Measurements from ENCODE around the gene LGSN.
"Not testable (repeated sequence)": the region's sequence is repeated elsewhere in the genome, so short reads cannot be mapped to it uniquely, and the experiment has no call there.

The LGSN gene

GRCh38 chr6:63319939-63320338 lies at the start of gene LGSN:
Gene LGSN (minus strand): TSS chr6:63319983. CDS start chr6:63319943, 40 bp downstream.
- no peak for DNase-seq

- no peak for DNase-seq
Measured at GRCh38 chr6:63368347-63368746, 48.6 kb upstream of the LGSN start.

DNA sequence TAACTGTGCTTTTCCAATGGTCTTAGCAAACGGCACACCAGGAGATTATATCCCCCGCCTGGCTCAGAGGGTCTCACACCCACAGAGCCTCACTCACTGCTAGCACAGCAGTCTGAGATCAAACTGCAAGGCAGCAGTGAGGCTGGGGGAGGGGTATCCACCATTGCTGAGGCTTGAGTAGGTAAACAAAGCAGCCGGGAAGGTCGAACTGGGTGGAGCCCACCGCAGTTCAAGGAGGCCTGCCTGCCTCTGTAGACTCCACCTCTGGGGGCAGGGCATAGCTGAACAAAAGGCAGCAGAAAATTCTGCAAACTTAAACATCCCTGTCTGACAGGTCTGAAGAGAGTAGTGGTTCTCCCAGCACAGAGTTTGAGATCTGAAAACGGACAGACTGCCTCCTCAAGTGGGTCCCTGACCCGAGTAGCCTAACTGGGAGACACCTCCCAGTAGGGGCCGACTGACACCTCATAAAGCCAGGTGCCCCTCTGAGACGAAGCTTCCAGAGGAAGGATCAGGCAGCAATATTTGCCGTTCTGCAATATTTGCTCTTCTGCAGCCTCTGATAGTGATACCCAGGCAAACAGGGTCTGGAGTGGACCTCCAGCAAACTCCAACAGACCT lies 42.8 kb upstream of the LGSN start:
- not testable (repeated sequence) for DNase-seq

DNA sequence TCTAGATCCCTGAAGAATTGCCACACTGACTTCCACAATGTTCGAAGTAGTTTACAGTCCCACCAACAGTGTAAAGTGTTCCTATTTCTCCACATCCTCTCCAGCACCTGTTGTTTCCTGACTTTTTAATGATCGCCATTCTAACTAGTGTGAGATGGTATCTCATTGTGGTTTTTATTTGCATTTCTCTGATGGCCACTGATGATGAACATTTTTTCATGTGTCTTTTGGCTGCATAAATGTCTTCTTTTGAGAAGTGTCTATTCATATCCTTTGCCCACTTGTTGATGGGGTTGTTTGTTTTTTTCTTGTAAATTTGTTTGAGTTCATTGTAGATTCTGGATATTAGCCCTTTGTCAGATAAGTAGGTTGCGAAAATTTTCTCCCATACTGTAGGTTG lies 37.6 kb upstream of the LGSN start:
- not testable (repeated sequence) for DNase-seq

GRCh38 chr6:63355632-63356031 lies 35.8 kb upstream of the LGSN start:
- DNase-seq: no peak

- no peak for DNase-seq
Measured at GRCh38 chr6:63353286-63353630, 33.5 kb upstream of the LGSN start.

- DNase-seq: no peak
Measured at GRCh38 chr6:63352544-63353285, 32.9 kb upstream of the LGSN start.

- DNase-seq: no peak
Measured at GRCh38 chr6:63352069-63352543, 32.3 kb upstream of the LGSN start.

DNA sequence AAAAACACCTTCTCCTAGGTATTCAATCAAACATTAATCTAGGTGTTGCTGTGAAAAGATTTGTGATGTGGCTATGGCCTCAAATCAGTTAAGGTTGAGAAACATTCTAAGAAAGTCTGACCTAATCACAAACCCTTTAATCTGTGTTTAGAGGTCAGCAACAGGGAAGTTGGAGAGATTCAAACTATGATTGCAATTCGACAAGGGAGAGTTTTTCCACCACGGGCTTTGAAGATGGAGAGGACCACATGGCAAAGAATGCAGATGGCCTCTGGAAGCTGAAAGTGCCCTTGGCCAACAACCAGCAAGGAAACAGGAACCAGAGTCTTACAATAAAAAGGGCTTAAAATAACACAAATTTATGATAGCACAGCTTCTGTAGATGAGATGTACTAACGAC lies 29.6 kb upstream of the LGSN start:
- no peak for DNase-seq

GRCh38 chr6:63348836-63349235 lies 29.1 kb upstream of the LGSN start:
- DNase-seq: no peak

GRCh38 chr6:63347599-63347998 lies 27.8 kb upstream of the LGSN start:
- no peak for DNase-seq

DNA sequence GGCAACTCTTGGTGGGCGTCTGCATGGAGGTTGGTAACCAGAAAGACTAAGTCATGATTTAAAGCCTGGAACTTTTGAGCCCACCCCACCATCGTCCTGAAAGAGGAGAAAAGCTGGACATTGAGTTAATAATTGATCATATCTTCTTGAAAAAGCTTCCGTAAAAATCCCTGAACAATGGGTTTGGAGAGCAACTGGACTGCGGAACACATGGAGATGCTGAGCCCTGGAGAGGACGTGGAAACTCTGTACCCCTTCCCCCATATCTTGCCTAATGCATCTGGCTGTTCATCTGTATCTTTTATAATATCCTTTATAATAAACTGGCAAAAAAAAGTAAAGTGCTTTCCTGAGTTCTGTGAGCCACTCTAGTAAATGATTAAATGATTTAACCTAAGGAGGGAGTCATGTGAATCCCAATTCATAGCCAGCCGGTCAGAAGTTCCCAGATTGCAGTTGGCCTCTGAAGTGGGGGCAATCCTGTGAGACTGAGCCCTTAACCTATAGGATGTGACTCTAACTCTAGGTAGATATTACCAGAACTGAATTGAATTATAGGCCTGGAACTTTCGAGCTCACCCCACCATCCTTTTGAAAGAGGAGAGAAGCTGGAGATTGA lies 26.5 kb upstream of the LGSN start:
- DNase-seq: no peak

GRCh38 chr6:63340351-63340750 lies 20.6 kb upstream of the LGSN start:
- DNase-seq: no peak

DNA sequence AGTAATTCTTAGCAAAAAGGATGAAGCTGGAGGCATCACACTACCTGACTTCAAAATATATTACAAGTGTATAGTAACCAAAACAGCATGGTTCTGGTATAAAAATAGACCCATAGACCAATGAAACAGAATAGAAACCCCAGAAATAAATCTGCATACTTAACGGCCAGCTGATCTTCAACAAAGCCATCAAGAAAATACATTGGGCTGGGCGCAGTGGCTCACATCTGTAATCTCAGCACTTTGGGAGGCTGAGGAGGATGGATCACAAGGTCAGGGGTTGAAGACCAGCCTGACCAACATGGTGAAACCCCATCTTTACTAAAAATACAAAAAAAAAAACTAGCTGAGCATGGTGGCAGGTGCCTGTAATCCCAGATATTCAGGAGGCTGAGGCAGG lies 14.9 kb upstream of the LGSN start:
- DNase-seq: not testable (repeated sequence)

- no peak for DNase-seq
Measured at GRCh38 chr6:63333440-63333839, 13.7 kb upstream of the LGSN start.

DNA sequence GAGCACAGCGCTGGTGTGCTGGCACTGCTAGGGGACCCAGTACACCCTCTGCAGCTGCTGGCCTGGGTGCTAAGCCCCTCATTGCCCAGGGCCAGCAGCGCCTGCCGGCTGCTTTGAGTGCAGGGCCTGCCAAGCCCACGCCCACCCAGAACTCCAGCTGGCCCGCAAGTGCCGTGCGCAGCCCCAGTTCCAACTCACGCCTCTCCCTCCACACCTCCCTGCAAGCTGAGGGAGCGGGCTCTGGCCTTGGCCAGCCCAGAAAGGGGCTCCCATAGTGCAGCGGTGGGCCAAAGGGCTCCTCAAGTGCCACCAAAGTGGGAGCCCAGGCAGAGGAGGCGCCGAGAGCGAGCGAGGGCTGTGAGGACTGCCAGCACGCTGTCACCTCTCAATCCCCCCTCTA lies 6.8 kb upstream of the LGSN start:
- DNase-seq: not testable (repeated sequence)

DNA sequence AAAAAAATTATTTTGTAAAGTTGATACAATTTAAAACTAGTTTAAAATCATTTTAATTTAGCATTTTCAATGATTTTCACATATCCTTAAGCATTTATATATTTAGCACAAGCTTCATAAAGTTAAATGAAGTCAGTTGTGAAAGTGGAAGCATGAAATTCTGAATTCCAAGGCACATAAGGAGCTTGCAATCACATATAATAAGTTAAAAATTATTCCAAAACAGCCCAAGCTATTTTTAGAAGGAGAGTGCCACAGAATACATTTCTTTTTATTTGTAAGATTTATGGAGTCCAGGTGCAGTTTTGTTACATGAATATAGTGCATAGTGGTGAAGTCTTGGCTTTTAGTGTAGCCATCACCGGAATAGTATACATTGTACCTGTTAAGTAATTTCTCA lies 3.2 kb upstream of the LGSN start:
- DNase-seq: no peak

- DNase-seq: no peak
Measured at GRCh38 chr6:63321821-63322220, 2.0 kb upstream of the LGSN start.

DNA sequence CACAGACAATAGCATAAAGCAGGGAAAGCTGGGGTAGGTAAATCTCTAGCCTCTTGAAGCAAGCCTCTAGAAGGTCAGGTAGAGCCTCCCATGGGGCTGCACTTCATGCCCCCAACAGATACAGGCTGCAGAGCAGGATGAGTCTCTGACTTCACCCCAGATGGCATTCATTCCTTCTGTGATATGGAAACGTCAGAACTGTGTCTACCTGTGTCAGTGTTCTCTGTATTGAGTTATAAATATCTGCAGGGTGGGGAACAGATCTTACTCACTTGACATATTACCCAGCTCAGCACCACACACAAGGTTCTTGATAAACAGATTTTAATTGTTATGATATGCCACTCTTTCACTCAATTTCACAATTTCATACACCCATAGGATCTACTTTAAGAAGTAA lies 2.1 kb downstream of the LGSN start:
- no peak for DNase-seq

GRCh38 chr6:63316113-63316512 lies 3.7 kb downstream of the LGSN start:
- no peak for DNase-seq

DNA sequence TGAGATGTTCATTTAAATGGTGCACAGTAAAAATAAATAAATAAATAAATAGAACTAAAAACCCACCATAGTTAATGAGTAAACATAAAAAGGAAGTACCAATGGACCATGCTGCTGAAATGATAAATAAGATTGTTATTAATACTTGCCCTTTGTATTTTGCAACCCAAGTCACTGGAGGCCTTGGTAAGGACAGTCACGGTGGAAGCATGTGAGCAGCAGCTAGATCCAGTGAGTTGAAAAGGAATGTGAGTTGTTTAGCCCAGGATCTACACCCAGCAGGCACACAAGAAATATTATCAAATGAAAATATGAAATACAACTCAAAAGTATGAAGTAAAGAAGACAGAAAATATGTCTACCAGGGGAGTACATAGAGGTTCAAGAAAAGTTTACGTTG lies 6.7 kb downstream of the LGSN start:
- DNase-seq: no peak

- DNase-seq: no peak
Measured at GRCh38 chr6:63307581-63308246, 12.1 kb downstream of the LGSN start.

DNA sequence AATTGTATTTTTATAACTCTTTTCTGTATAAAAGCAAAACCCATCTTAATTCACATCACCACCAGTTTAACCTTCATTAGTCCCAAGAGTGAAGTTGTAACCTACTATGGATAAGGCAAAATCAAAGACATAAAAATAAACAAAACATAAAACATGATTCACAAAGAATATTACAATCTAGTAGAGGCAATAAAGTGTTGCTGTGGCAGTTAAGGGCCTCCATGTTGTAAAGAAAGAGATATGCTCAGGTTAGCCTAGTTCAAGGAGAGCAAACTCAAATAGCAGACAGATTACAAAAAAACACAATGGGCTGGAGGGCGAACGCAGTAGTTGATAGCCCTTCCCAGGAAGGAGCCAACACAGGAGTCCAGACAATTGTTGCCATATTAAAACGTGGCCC lies 13.4 kb downstream of the LGSN start:
- DNase-seq: no peak

DNA sequence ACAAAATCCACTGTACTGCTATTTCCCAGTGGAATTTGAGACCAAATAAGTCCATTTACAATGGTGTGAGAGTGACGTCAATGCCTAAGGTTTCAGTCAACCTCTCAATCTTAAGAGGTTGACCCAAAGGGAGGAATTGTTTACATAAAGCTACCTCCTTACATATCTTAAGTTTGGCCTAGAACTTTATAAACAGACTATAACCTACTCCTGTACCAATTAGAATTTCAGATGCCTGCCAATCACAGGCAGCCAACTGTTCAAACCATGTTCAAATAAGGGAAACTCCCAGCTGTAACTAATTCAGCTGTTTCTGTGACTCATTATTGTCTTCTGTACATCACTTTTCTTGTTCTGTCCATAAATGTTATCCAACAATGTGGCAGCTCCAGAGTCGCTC lies 14.5 kb downstream of the LGSN start:
- DNase-seq: no peak
